ENCODE results near the gene NOC3L. TPM values are rescaled to one million over a fixed set of nuclear protein-coding genes. Genes with fewer than 3 reads are reported as not detected.

Gene NOC3L
- total and polyA plus RNA-seq, 4 donors, result 3.6 to 14.7 (median 7.2) TPM

- DNase-seq (ENCODE audit: low spot score), result peak; percentile 90
- Histone ChIP-seq H3K27me3 (ENCODE audit: control insufficient read depth in 4 of 4, insufficient read depth in 4 of 4, low read length in 3 of 4) (no peaks in the 10 kb centered on the region), H3K36me3 (ENCODE audit: control insufficient read depth in 4 of 4, insufficient read depth in 3 of 4, low read depth in 1 of 4, low read length in 3 of 4) (no peaks in the 10 kb centered on the region), H3K9ac (ENCODE audit: low read depth in 1 of 2, low read length in 2 of 2) (peak within 1 kb of the TSS in 1 of 2 donors; percentile 72), H3K4me1 (ENCODE audit: control insufficient read depth in 4 of 4, insufficient read depth in 4 of 4, low read length in 3 of 4) (peaks cover 3 to 19% (median 6%) of the 10 kb centered on the region in 4 donors), H3K4me3 (ENCODE audit: low read depth in 1 of 3, low read length in 3 of 3) (peak within 1 kb of the TSS; percentile 57 to 90 (median 85)), H3K27ac (ENCODE audit: low read depth in 1 of 2, low read length in 2 of 2) (peak within 1 kb of the TSS; percentile 82 to 85), H3K9me3 (ENCODE audit: control insufficient read depth in 4 of 4, low read length in 3 of 4) (no peaks in the 10 kb centered on the region)
- TF ChIP-seq SP1 (IDR thresholded peaks at IDR 0.05) (peak; percentile 29), FOXA2 (IDR thresholded peaks at IDR 0.05) (no peak), YY1 (IDR thresholded peaks at IDR 0.05) (peak; percentile 75), TAF1 (conservative IDR thresholded peaks at IDR 0.05) (peak; percentile 42), MAX (IDR thresholded peaks at IDR 0.05) (peak; percentile 70), RXRA (IDR thresholded peaks at IDR 0.05) (peak; percentile 31 to 42), RAD21 (IDR thresholded peaks at IDR 0.05) (peak; percentile 8 to 15), JUND (IDR thresholded peaks at IDR 0.05) (no peak), ZBTB33 (IDR thresholded peaks at IDR 0.05) (peak; percentile 34), HNF4A (conservative IDR thresholded peaks at IDR 0.05) (peak in 1 of 2 donors; percentile 29), NR2F2 (IDR thresholded peaks at IDR 0.05) (no peak), GABPA (IDR thresholded peaks at IDR 0.05 in 1 of 2, conservative IDR thresholded peaks at IDR 0.05 in 1 of 2) (peak in 1 of 2 donors; percentile 80)
- TF ChIP-seq, protein P1, sequence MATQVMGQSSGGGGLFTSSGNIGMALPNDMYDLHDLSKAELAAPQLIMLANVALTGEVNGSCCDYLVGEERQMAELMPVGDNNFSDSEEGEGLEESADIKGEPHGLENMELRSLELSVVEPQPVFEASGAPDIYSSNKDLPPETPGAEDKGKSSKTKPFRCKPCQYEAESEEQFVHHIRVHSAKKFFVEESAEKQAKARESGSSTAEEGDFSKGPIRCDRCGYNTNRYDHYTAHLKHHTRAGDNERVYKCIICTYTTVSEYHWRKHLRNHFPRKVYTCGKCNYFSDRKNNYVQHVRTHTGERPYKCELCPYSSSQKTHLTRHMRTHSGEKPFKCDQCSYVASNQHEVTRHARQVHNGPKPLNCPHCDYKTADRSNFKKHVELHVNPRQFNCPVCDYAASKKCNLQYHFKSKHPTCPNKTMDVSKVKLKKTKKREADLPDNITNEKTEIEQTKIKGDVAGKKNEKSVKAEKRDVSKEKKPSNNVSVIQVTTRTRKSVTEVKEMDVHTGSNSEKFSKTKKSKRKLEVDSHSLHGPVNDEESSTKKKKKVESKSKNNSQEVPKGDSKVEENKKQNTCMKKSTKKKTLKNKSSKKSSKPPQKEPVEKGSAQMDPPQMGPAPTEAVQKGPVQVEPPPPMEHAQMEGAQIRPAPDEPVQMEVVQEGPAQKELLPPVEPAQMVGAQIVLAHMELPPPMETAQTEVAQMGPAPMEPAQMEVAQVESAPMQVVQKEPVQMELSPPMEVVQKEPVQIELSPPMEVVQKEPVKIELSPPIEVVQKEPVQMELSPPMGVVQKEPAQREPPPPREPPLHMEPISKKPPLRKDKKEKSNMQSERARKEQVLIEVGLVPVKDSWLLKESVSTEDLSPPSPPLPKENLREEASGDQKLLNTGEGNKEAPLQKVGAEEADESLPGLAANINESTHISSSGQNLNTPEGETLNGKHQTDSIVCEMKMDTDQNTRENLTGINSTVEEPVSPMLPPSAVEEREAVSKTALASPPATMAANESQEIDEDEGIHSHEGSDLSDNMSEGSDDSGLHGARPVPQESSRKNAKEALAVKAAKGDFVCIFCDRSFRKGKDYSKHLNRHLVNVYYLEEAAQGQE (IDR thresholded peaks at IDR 0.05), result peak; percentile 60
- WGBS, result under 1% methylated on average over 56 of the region's 56 CpGs
Measured at GRCh38 chr10:94402204-94402842, 39.6 kb upstream of the NOC3L start, which contains the start of gene TBC1D12. Gene TBC1D12 (plus strand): TSS chr10:94402541. CDS start chr10:94402614, 73 bp downstream.

GRCh38 chr10:94398762-94399161 is 36.0 kb upstream of the NOC3L start:
- WGBS, result 92% methylated on average over 6 of the region's 6 CpGs

More at GRCh38 chr10:94398762-94399161, 36.0 kb upstream of the NOC3L start:
- TF ChIP-seq ZBTB33 (IDR thresholded peaks at IDR 0.05) (no peak), MAX (IDR thresholded peaks at IDR 0.05) (no peak), RAD21 (IDR thresholded peaks at IDR 0.05) (no peak), NR2F2 (IDR thresholded peaks at IDR 0.05) (no peak), GABPA (IDR thresholded peaks at IDR 0.05 in 1 of 2, conservative IDR thresholded peaks at IDR 0.05 in 1 of 2) (no peak), SP1 (IDR thresholded peaks at IDR 0.05) (no peak), FOXA1 (IDR thresholded peaks at IDR 0.05) (no peak)
- Histone ChIP-seq H3K36me3 (ENCODE audit: control insufficient read depth in 4 of 4, insufficient read depth in 3 of 4, low read depth in 1 of 4, low read length in 3 of 4) (no peaks in the 10 kb centered on the region), H3K4me1 (ENCODE audit: control insufficient read depth in 4 of 4, insufficient read depth in 4 of 4, low read length in 3 of 4) (peaks cover 0 to 6% (median 0%) of the 10 kb centered on the region in 4 donors), H3K4me3 (ENCODE audit: low read depth in 1 of 3, low read length in 3 of 3) (no peak overlapping the region), H3K27me3 (ENCODE audit: control insufficient read depth in 4 of 4, insufficient read depth in 4 of 4, low read length in 3 of 4) (no peaks in the 10 kb centered on the region), H3K9ac (ENCODE audit: low read depth in 1 of 2, low read length in 2 of 2) (no peak overlapping the region), H3K27ac (ENCODE audit: low read depth in 1 of 2, low read length in 2 of 2) (no peak overlapping the region), H3K9me3 (ENCODE audit: control insufficient read depth in 4 of 4, low read length in 3 of 4) (no peaks in the 10 kb centered on the region)
- DNase-seq (ENCODE audit: low spot score), result no peak

All from liver (tissue), 9 donors.